ENCODE results near the gene FRAS1.
"Not testable (repeated sequence)": the region's sequence is repeated elsewhere in the genome, so short reads cannot be mapped to it uniquely, and the experiment has no call there.

The FRAS1 gene

GRCh38 chr4:78250500-78250899 is 193.4 kb downstream of the FRAS1 start:
- no peaks in the 10 kb centered on the region for H3K27me3 ChIP-seq (ENCODE audit: control insufficient read depth in 2 of 2, insufficient read depth in 2 of 2, low read length in 2 of 2)
- H3K4me1 ChIP-seq (ENCODE audit: control insufficient read depth in 2 of 2, insufficient read depth in 2 of 2, low read length in 2 of 2) = no peaks in the 10 kb centered on the region
- H3K9me3 ChIP-seq (ENCODE audit: control insufficient read depth in 2 of 2, low read length in 2 of 2) = no peaks in the 10 kb centered on the region
- H3K27ac ChIP-seq (ENCODE audit: low read depth in 2 of 2, low read length in 2 of 2) = no peak overlapping the region
- no peak overlapping the region for H3K9ac ChIP-seq (ENCODE audit: low read depth in 1 of 2, low read length in 2 of 2)
- no peaks in the 10 kb centered on the region for H3K36me3 ChIP-seq (ENCODE audit: control insufficient read depth in 2 of 2, insufficient read depth in 2 of 2, low read length in 2 of 2)
- no peak overlapping the region for H3K4me3 ChIP-seq (ENCODE audit: low read length in 2 of 2)

GRCh38 chr4:78252773-78253172 is 195.7 kb downstream of the FRAS1 start:
- not testable (repeated sequence) for H3K27me3 ChIP-seq (ENCODE audit: control insufficient read depth in 2 of 2, insufficient read depth in 2 of 2, low read length in 2 of 2); H3K36me3 ChIP-seq (ENCODE audit: control insufficient read depth in 2 of 2, insufficient read depth in 2 of 2, low read length in 2 of 2); H3K9me3 ChIP-seq (ENCODE audit: control insufficient read depth in 2 of 2, low read length in 2 of 2); H3K4me3 ChIP-seq (ENCODE audit: low read length in 2 of 2); H3K9ac ChIP-seq (ENCODE audit: low read depth in 1 of 2, low read length in 2 of 2); H3K27ac ChIP-seq (ENCODE audit: low read depth in 2 of 2, low read length in 2 of 2); H3K4me1 ChIP-seq (ENCODE audit: control insufficient read depth in 2 of 2, insufficient read depth in 2 of 2, low read length in 2 of 2)

GRCh38 chr4:78254893-78255292 is 197.8 kb downstream of the FRAS1 start:
- Histone ChIP-seq H3K4me3 (ENCODE audit: low read length in 2 of 2) (no peak overlapping the region), H3K9me3 (ENCODE audit: control insufficient read depth in 2 of 2, low read length in 2 of 2) (no peaks in the 10 kb centered on the region), H3K27me3 (ENCODE audit: control insufficient read depth in 2 of 2, insufficient read depth in 2 of 2, low read length in 2 of 2) (no peaks in the 10 kb centered on the region), H3K4me1 (ENCODE audit: control insufficient read depth in 2 of 2, insufficient read depth in 2 of 2, low read length in 2 of 2) (no peaks in the 10 kb centered on the region), H3K27ac (ENCODE audit: low read depth in 2 of 2, low read length in 2 of 2) (no peak overlapping the region), H3K36me3 (ENCODE audit: control insufficient read depth in 2 of 2, insufficient read depth in 2 of 2, low read length in 2 of 2) (no peaks in the 10 kb centered on the region), H3K9ac (ENCODE audit: low read depth in 1 of 2, low read length in 2 of 2) (no peak overlapping the region)

GRCh38 chr4:78265006-78265405 is 207.9 kb downstream of the FRAS1 start:
- no peaks in the 10 kb centered on the region for H3K36me3 ChIP-seq (ENCODE audit: control insufficient read depth in 2 of 2, insufficient read depth in 2 of 2, low read length in 2 of 2)
- H3K27me3 ChIP-seq (ENCODE audit: control insufficient read depth in 2 of 2, insufficient read depth in 2 of 2, low read length in 2 of 2) = no peaks in the 10 kb centered on the region
- H3K9ac ChIP-seq (ENCODE audit: low read depth in 1 of 2, low read length in 2 of 2) = no peak overlapping the region
- H3K27ac ChIP-seq (ENCODE audit: low read depth in 2 of 2, low read length in 2 of 2) = no peak overlapping the region
- H3K4me3 ChIP-seq (ENCODE audit: low read length in 2 of 2) = no peak overlapping the region
- no peaks in the 10 kb centered on the region for H3K9me3 ChIP-seq (ENCODE audit: control insufficient read depth in 2 of 2, low read length in 2 of 2)
- H3K4me1 ChIP-seq (ENCODE audit: control insufficient read depth in 2 of 2, insufficient read depth in 2 of 2, low read length in 2 of 2) = no peaks in the 10 kb centered on the region

- Histone ChIP-seq H3K4me1 (ENCODE audit: control insufficient read depth in 2 of 2, insufficient read depth in 2 of 2, low read length in 2 of 2) (no peaks in the 10 kb centered on the region), H3K27me3 (ENCODE audit: control insufficient read depth in 2 of 2, insufficient read depth in 2 of 2, low read length in 2 of 2) (no peaks in the 10 kb centered on the region), H3K27ac (ENCODE audit: low read depth in 2 of 2, low read length in 2 of 2) (no peak overlapping the region)
These were observed 210.7 kb downstream of the FRAS1 start for GRCh38 chr4:78267790-78268189.

GRCh38 chr4:78268597-78268996 is 211.5 kb downstream of the FRAS1 start:
- H3K9ac ChIP-seq (ENCODE audit: low read depth in 1 of 2, low read length in 2 of 2) = no peak overlapping the region
- H3K27ac ChIP-seq (ENCODE audit: low read depth in 2 of 2, low read length in 2 of 2) = no peak overlapping the region
- H3K4me1 ChIP-seq (ENCODE audit: control insufficient read depth in 2 of 2, insufficient read depth in 2 of 2, low read length in 2 of 2) = no peaks in the 10 kb centered on the region
- no peaks in the 10 kb centered on the region for H3K27me3 ChIP-seq (ENCODE audit: control insufficient read depth in 2 of 2, insufficient read depth in 2 of 2, low read length in 2 of 2)
- no peaks in the 10 kb centered on the region for H3K9me3 ChIP-seq (ENCODE audit: control insufficient read depth in 2 of 2, low read length in 2 of 2)
- H3K36me3 ChIP-seq (ENCODE audit: control insufficient read depth in 2 of 2, insufficient read depth in 2 of 2, low read length in 2 of 2) = no peaks in the 10 kb centered on the region
- no peak overlapping the region for H3K4me3 ChIP-seq (ENCODE audit: low read length in 2 of 2)

More at GRCh38 chr4:78267790-78268189, 210.7 kb downstream of the FRAS1 start:
- Histone ChIP-seq H3K9me3 (ENCODE audit: control insufficient read depth in 2 of 2, low read length in 2 of 2) (no peaks in the 10 kb centered on the region), H3K4me3 (ENCODE audit: low read length in 2 of 2) (no peak overlapping the region), H3K36me3 (ENCODE audit: control insufficient read depth in 2 of 2, insufficient read depth in 2 of 2, low read length in 2 of 2) (no peaks in the 10 kb centered on the region), H3K9ac (ENCODE audit: low read depth in 1 of 2, low read length in 2 of 2) (no peak overlapping the region)

- not testable (repeated sequence) for H3K4me3 ChIP-seq (ENCODE audit: low read length in 2 of 2); H3K9me3 ChIP-seq (ENCODE audit: control insufficient read depth in 2 of 2, low read length in 2 of 2); H3K27ac ChIP-seq (ENCODE audit: low read depth in 2 of 2, low read length in 2 of 2); H3K4me1 ChIP-seq (ENCODE audit: control insufficient read depth in 2 of 2, insufficient read depth in 2 of 2, low read length in 2 of 2); H3K9ac ChIP-seq (ENCODE audit: low read depth in 1 of 2, low read length in 2 of 2); H3K27me3 ChIP-seq (ENCODE audit: control insufficient read depth in 2 of 2, insufficient read depth in 2 of 2, low read length in 2 of 2); H3K36me3 ChIP-seq (ENCODE audit: control insufficient read depth in 2 of 2, insufficient read depth in 2 of 2, low read length in 2 of 2)
These were observed 218.3 kb downstream of the FRAS1 start for GRCh38 chr4:78275450-78275849.

- no peak overlapping the region for H3K4me3 ChIP-seq (ENCODE audit: low read length in 2 of 2)
- H3K27me3 ChIP-seq (ENCODE audit: control insufficient read depth in 2 of 2, insufficient read depth in 2 of 2, low read length in 2 of 2) = no peaks in the 10 kb centered on the region
- no peak overlapping the region for H3K27ac ChIP-seq (ENCODE audit: low read depth in 2 of 2, low read length in 2 of 2)
- no peak overlapping the region for H3K9ac ChIP-seq (ENCODE audit: low read depth in 1 of 2, low read length in 2 of 2)
- H3K4me1 ChIP-seq (ENCODE audit: control insufficient read depth in 2 of 2, insufficient read depth in 2 of 2, low read length in 2 of 2) = no peaks in the 10 kb centered on the region
- H3K36me3 ChIP-seq (ENCODE audit: control insufficient read depth in 2 of 2, insufficient read depth in 2 of 2, low read length in 2 of 2) = no peaks in the 10 kb centered on the region
- H3K9me3 ChIP-seq (ENCODE audit: control insufficient read depth in 2 of 2, low read length in 2 of 2) = no peaks in the 10 kb centered on the region
These were observed 229.2 kb downstream of the FRAS1 start for GRCh38 chr4:78286281-78286680.

GRCh38 chr4:78288327-78288726 is 231.2 kb downstream of the FRAS1 start:
- H3K4me1 ChIP-seq (ENCODE audit: control insufficient read depth in 2 of 2, insufficient read depth in 2 of 2, low read length in 2 of 2) = peaks cover 0 to 3% of the 10 kb centered on the region in 2 donors
- no peaks in the 10 kb centered on the region for H3K36me3 ChIP-seq (ENCODE audit: control insufficient read depth in 2 of 2, insufficient read depth in 2 of 2, low read length in 2 of 2)
- no peak overlapping the region for H3K9ac ChIP-seq (ENCODE audit: low read depth in 1 of 2, low read length in 2 of 2)
- no peak overlapping the region for H3K27ac ChIP-seq (ENCODE audit: low read depth in 2 of 2, low read length in 2 of 2)
- H3K4me3 ChIP-seq (ENCODE audit: low read length in 2 of 2) = no peak overlapping the region
- no peaks in the 10 kb centered on the region for H3K27me3 ChIP-seq (ENCODE audit: control insufficient read depth in 2 of 2, insufficient read depth in 2 of 2, low read length in 2 of 2)
- H3K9me3 ChIP-seq (ENCODE audit: control insufficient read depth in 2 of 2, low read length in 2 of 2) = no peaks in the 10 kb centered on the region

GRCh38 chr4:78291277-78291676 is 234.2 kb downstream of the FRAS1 start:
- no peak overlapping the region for H3K27ac ChIP-seq (ENCODE audit: low read depth in 2 of 2, low read length in 2 of 2)

GRCh38 chr4:78292341-78292740 is 235.2 kb downstream of the FRAS1 start:
- Histone ChIP-seq H3K36me3 (ENCODE audit: control insufficient read depth in 2 of 2, insufficient read depth in 2 of 2, low read length in 2 of 2) (no peaks in the 10 kb centered on the region), H3K27me3 (ENCODE audit: control insufficient read depth in 2 of 2, insufficient read depth in 2 of 2, low read length in 2 of 2) (no peaks in the 10 kb centered on the region), H3K4me3 (ENCODE audit: low read length in 2 of 2) (no peak overlapping the region), H3K9ac (ENCODE audit: low read depth in 1 of 2, low read length in 2 of 2) (no peak overlapping the region), H3K27ac (ENCODE audit: low read depth in 2 of 2, low read length in 2 of 2) (no peak overlapping the region), H3K9me3 (ENCODE audit: control insufficient read depth in 2 of 2, low read length in 2 of 2) (no peaks in the 10 kb centered on the region), H3K4me1 (ENCODE audit: control insufficient read depth in 2 of 2, insufficient read depth in 2 of 2, low read length in 2 of 2) (peaks cover 0 to 3% of the 10 kb centered on the region in 2 donors)

More at GRCh38 chr4:78291277-78291676, 234.2 kb downstream of the FRAS1 start:
- no peaks in the 10 kb centered on the region for H3K9me3 ChIP-seq (ENCODE audit: control insufficient read depth in 2 of 2, low read length in 2 of 2)
- H3K9ac ChIP-seq (ENCODE audit: low read depth in 1 of 2, low read length in 2 of 2) = no peak overlapping the region
- H3K36me3 ChIP-seq (ENCODE audit: control insufficient read depth in 2 of 2, insufficient read depth in 2 of 2, low read length in 2 of 2) = no peaks in the 10 kb centered on the region
- no peak overlapping the region for H3K4me3 ChIP-seq (ENCODE audit: low read length in 2 of 2)
- H3K27me3 ChIP-seq (ENCODE audit: control insufficient read depth in 2 of 2, insufficient read depth in 2 of 2, low read length in 2 of 2) = no peaks in the 10 kb centered on the region
- peaks cover 0 to 3% of the 10 kb centered on the region in 2 donors for H3K4me1 ChIP-seq (ENCODE audit: control insufficient read depth in 2 of 2, insufficient read depth in 2 of 2, low read length in 2 of 2)
